ENCODE results near the gene ATRNL1. TPM values are rescaled to one million over a fixed set of nuclear protein-coding genes. Genes with fewer than 3 reads are reported as not detected.

The ATRNL1 gene
- total RNA-seq, 1 experiment from 2014 or later, result 1.3 TPM

DNA sequence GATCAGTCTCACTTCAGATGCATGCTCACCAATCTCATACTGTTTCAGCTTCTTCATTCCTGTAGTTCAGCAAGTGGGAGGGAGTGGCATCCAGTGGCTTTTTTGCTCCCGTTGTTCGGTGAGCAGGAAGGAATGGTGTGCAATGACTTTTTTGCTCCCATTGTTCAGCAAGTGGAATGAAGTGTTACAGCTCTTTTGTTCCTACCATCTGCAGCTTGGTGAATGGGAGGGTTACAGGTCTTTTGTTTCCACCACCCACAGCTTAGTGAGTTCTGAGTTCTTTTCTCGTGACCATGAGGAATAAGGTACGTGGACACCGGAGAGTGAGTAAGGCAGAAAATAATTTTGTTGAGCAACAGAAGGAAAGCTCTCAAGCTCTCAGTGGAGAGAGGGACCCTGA lies 363.6 kb downstream of the ATRNL1 start (continued):
- TF ChIP-seq POLR2AphosphoS5 (IDR thresholded peaks at IDR 0.05; ENCODE audit: low read depth, low read length), result no peak

DNA sequence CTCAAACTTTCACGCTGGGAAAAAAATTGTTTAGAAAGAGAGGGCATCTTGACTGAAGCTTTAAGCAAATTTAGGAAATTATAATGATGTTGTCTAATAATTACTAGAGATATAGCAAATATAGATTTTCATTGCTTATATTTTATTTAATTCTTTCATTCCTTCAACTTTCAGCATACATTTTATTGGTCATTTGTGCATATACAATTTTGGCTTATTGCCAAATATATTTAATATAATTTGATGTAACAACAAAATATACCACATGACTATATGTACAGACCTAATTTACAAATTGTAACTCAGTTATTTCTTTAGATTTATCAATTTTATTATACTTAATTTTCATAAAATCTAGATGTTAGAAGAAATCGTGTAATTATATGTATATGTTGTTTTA lies 390.1 kb downstream of the ATRNL1 start:
- Histone ChIP-seq H3K9ac (ENCODE audit: low read length) (no peak overlapping the region), H3K27ac (ENCODE audit: low read depth, low read length) (no peak overlapping the region), H3K79me2 (ENCODE audit: insufficient read depth, low read length) (no peaks in the 10 kb centered on the region), H3K4me2 (ENCODE audit: low read length) (no peak overlapping the region), H4K20me1 (ENCODE audit: insufficient read depth) (peaks cover 4% of the 10 kb centered on the region; the same call in 1 of the 2 replicates), H3K9me2 (ENCODE audit: insufficient read depth) (no peaks in the 10 kb centered on the region), H2AFZ (ENCODE audit: low read depth, low read length, poor library complexity, severe bottlenecking) (no peak overlapping the region), H3K9me3 (ENCODE audit: control insufficient read depth in 1 of 2, insufficient read depth in 1 of 2, low read depth in 1 of 2, low read length in 2 of 2) (no peaks in the 10 kb centered on the region; a peak in 1 of 4 replicates), H3K4me3 (replicated peaks in 1 of 2; ENCODE audit: low read depth in 1 of 2, low read length in 2 of 2) (no peak overlapping the region), H3K4me1 (ENCODE audit: control insufficient read depth in 1 of 2, insufficient read depth in 2 of 2, low read length in 2 of 2) (no peaks in the 10 kb centered on the region), H3K36me3 (ENCODE audit: control insufficient read depth in 1 of 2, insufficient read depth in 2 of 2, low read length in 2 of 2) (no peaks in the 10 kb centered on the region), H3K27me3 (ENCODE audit: insufficient read depth, low read length) (no peaks in the 10 kb centered on the region)
- intact Hi-C loops (cut with micrococcal nuclease), result no loop called here
- POLR2A ChIA-PET, result no interaction called here
- CTCF ChIA-PET, result no interaction called here
- RAD21 ChIA-PET (ENCODE audit: low non-redundant PET in 1 of 2, low total read pairs in 2 of 2, uncharacterized antibody in 2 of 2, unreplicated experiment in 2 of 2), result no interaction called here
- no peak for TF ChIP-seq FOSL1 (IDR thresholded peaks at IDR 0.05; ENCODE audit: low read depth)
- TF ChIP-seq ZNF274 (IDR thresholded peaks at IDR 0.05; ENCODE audit: low read depth, low read length), result no peak
- no peak for TF ChIP-seq YY1 (IDR thresholded peaks at IDR 0.05; ENCODE audit: extremely low read depth, insufficient replicate concordance, low read depth, low read length)
- TF ChIP-seq EGR1 (IDR thresholded peaks at IDR 0.05; ENCODE audit: low read depth), result no peak
- TF ChIP-seq SRF (IDR thresholded peaks at IDR 0.05; ENCODE audit: low read depth), result no peak
- TF ChIP-seq EZH2phosphoT487 (IDR thresholded peaks at IDR 0.05; ENCODE audit: borderline replicate concordance), result no peak
- no peak for TF ChIP-seq SP1 (IDR thresholded peaks at IDR 0.05; ENCODE audit: low read depth)
- DNase-seq (ENCODE audit: low read depth, low spot score) (no peak), ATAC-seq (no peak)
- no TSS peak for BruUV-seq (replicated peaks)

DNA sequence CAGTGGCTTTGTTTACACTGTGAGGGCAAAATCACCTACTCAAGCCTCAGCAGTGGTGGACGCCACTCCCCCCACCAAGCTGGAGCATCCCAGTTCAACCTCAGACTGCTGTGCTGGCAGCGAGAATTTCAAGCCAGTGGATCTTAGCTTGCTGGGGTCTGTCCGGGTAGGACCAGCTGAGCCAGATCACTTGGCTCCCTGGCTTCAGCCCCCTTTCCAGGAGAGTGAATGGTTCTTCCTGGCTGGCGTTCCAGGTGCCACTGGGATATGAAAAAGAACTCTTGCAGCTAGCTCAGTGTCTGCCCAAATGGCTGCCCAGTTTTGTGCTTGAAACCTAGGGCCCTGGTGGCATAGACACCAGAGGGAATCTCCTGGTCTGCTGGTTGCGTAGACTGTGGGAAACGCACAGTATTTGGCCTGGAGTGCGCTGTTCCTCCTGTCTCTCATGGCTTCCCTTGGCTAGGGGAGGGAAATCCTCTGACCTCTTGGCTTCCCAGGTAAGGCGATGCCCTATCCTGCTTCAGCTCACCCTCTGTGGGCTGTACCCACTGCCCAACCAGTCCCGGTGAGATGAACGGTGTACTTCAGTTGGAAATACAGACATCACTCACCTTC lies 398.5 kb downstream of the ATRNL1 start:
- no peaks in the 10 kb centered on the region for H4K20me1 ChIP-seq (ENCODE audit: insufficient read depth)
- no peak for DNase-seq (ENCODE audit: low read depth, low spot score)
- POLR2A ChIA-PET, result no interaction called here

More for the DNA sequence above, 398.5 kb downstream of the ATRNL1 start:
- Histone ChIP-seq H3K27ac (ENCODE audit: low read depth, low read length) (no peak overlapping the region), H3K9me2 (ENCODE audit: insufficient read depth) (no peaks in the 10 kb centered on the region), H3K4me1 (ENCODE audit: control insufficient read depth in 1 of 2, insufficient read depth in 2 of 2, low read length in 2 of 2) (no peaks in the 10 kb centered on the region), H3K9ac (ENCODE audit: low read length) (no peak overlapping the region), H2AFZ (ENCODE audit: low read depth, low read length, poor library complexity, severe bottlenecking) (no peak overlapping the region), H3K9me3 (ENCODE audit: control insufficient read depth in 1 of 2, insufficient read depth in 1 of 2, low read depth in 1 of 2, low read length in 2 of 2) (no peaks in the 10 kb centered on the region), H3K36me3 (ENCODE audit: control insufficient read depth in 1 of 2, insufficient read depth in 2 of 2, low read length in 2 of 2) (no peaks in the 10 kb centered on the region), H3K4me2 (ENCODE audit: low read length) (no peak overlapping the region), H3K79me2 (ENCODE audit: insufficient read depth, low read length) (no peaks in the 10 kb centered on the region), H3K4me3 (replicated peaks in 1 of 2; ENCODE audit: low read depth in 1 of 2, low read length in 2 of 2) (no peak overlapping the region), H3K27me3 (ENCODE audit: insufficient read depth, low read length) (peaks cover 14% of the 10 kb centered on the region)
- no peak for ATAC-seq
- intact Hi-C loops (cut with micrococcal nuclease), result no loop called here
- ChIA-PET CTCF (no interaction called here), RAD21 (ENCODE audit: low non-redundant PET in 1 of 2, low total read pairs in 2 of 2, uncharacterized antibody in 2 of 2, unreplicated experiment in 2 of 2) (no interaction called here)
- BruUV-seq (replicated peaks), result no TSS peak
- no peak for TF ChIP-seq POLR2A (IDR thresholded peaks at IDR 0.05; ENCODE audit: borderline replicate concordance, extremely low read depth, insufficient read depth, insufficient read length)
- TF ChIP-seq, protein P1, sequence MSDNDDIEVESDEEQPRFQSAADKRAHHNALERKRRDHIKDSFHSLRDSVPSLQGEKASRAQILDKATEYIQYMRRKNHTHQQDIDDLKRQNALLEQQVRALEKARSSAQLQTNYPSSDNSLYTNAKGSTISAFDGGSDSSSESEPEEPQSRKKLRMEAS (IDR thresholded peaks at IDR 0.05), result no peak
